Stimulated activated memory B cell treated with anti-CD40 and anti-IgM and Interleukin-4, amounts not matched to agents 10 μg/mL and 1 μg/mL and 100 μg/mL, for 72 hours (primary cell): ENCODE results near the gene TIMM17A.
A peak's percentile ranks its signal among the peaks of the same experiment; 100 is the strongest.

Experiments
- ATAC-seq: fragments of 150-1000 bp; cut with Tn5 transposase; 2 replicates; pipeline ENCODE4 v1.10.0; 2021
- H3K27ac Mint-ChIP-seq: one replicate; pipeline ENCODE4 v1.8.0; 2022; ENCODE audit warnings: mild to moderate bottlenecking, mixed read lengths
- H3K27me3 Mint-ChIP-seq: one replicate; pipeline ENCODE4 v1.8.0; 2022; ENCODE audit warnings: mixed read lengths
- H3K36me3 Mint-ChIP-seq: one replicate; pipeline ENCODE4 v1.8.0; 2022; ENCODE audit warnings: mixed read lengths
- H3K4me1 Mint-ChIP-seq: one replicate; pipeline ENCODE4 v1.8.0; 2022; ENCODE audit warnings: mixed read lengths
- H3K4me3 Mint-ChIP-seq: one replicate; pipeline ENCODE4 v1.8.0; 2022; ENCODE audit warnings: mild to moderate bottlenecking, moderate library complexity, mixed read lengths
- H3K9me3 Mint-ChIP-seq: one replicate; pipeline ENCODE4 v1.8.0; 2022; ENCODE audit warnings: mixed read lengths

Gene TIMM17A

GRCh38 chr1:201988601-201989000 is 33.3 kb downstream of the TIMM17A start:
- Mint-ChIP-seq H3K27me3 (no peaks in the 10 kb centered on the region), H3K27ac (no peak overlapping the region), H3K4me3 (no peak overlapping the region), H3K9me3 (no peaks in the 10 kb centered on the region), H3K36me3 (peaks cover 37% of the 10 kb centered on the region), H3K4me1 (peaks cover 11% of the 10 kb centered on the region)
- no peak for ATAC-seq

GRCh38 chr1:201989354-201990128 is 34.2 kb downstream of the TIMM17A start:
- peaks cover 47% of the 10 kb centered on the region for H3K36me3 Mint-ChIP-seq
- H3K4me3 Mint-ChIP-seq = no peak overlapping the region
- H3K4me1 Mint-ChIP-seq = peaks cover 3% of the 10 kb centered on the region
- no peaks in the 10 kb centered on the region for H3K9me3 Mint-ChIP-seq
- H3K27me3 Mint-ChIP-seq = no peaks in the 10 kb centered on the region
- ATAC-seq = no peak
- H3K27ac Mint-ChIP-seq = no peak overlapping the region

- no peak overlapping the region for H3K4me3 Mint-ChIP-seq
- no peak overlapping the region for H3K27ac Mint-ChIP-seq
- no peaks in the 10 kb centered on the region for H3K27me3 Mint-ChIP-seq
- no peaks in the 10 kb centered on the region for H3K4me1 Mint-ChIP-seq
- no peak for ATAC-seq
- H3K9me3 Mint-ChIP-seq = no peaks in the 10 kb centered on the region
- H3K36me3 Mint-ChIP-seq = peaks cover 51% of the 10 kb centered on the region
Measured at GRCh38 chr1:201990427-201990826, 35.1 kb downstream of the TIMM17A start.

GRCh38 chr1:201999625-202000238 is 44.4 kb downstream of the TIMM17A start:
- Mint-ChIP-seq H3K4me3 (no peak overlapping the region), H3K27me3 (no peaks in the 10 kb centered on the region), H3K4me1 (no peaks in the 10 kb centered on the region), H3K27ac (no peak overlapping the region), H3K9me3 (no peaks in the 10 kb centered on the region), H3K36me3 (peaks cover 77% of the 10 kb centered on the region)
- no peak for ATAC-seq

GRCh38 chr1:202002507-202002906 is 47.2 kb downstream of the TIMM17A start:
- Mint-ChIP-seq H3K36me3 (peaks cover 68% of the 10 kb centered on the region), H3K27ac (no peak overlapping the region), H3K9me3 (no peaks in the 10 kb centered on the region), H3K27me3 (no peaks in the 10 kb centered on the region), H3K4me1 (no peaks in the 10 kb centered on the region), H3K4me3 (no peak overlapping the region)
- ATAC-seq = no peak

GRCh38 chr1:202004711-202005110 is 49.4 kb downstream of the TIMM17A start:
- no peaks in the 10 kb centered on the region for H3K27me3 Mint-ChIP-seq
- H3K27ac Mint-ChIP-seq = no peak overlapping the region
- peaks cover 6% of the 10 kb centered on the region for H3K4me1 Mint-ChIP-seq
- peaks cover 60% of the 10 kb centered on the region for H3K36me3 Mint-ChIP-seq
- no peaks in the 10 kb centered on the region for H3K9me3 Mint-ChIP-seq
- H3K4me3 Mint-ChIP-seq = no peak overlapping the region
- ATAC-seq = no peak

- Mint-ChIP-seq H3K27me3 (no peaks in the 10 kb centered on the region), H3K4me1 (peaks cover 14% of the 10 kb centered on the region), H3K27ac (no peak overlapping the region), H3K36me3 (peaks cover 48% of the 10 kb centered on the region), H3K4me3 (no peak overlapping the region), H3K9me3 (no peaks in the 10 kb centered on the region)
- no peak for ATAC-seq
Measured at GRCh38 chr1:202005958-202006357, 50.7 kb downstream of the TIMM17A start.

GRCh38 chr1:202007304-202007703 is 52.0 kb downstream of the TIMM17A start:
- Mint-ChIP-seq H3K4me1 (peaks cover 14% of the 10 kb centered on the region), H3K4me3 (no peak overlapping the region), H3K27me3 (no peaks in the 10 kb centered on the region), H3K9me3 (no peaks in the 10 kb centered on the region), H3K27ac (no peak overlapping the region), H3K36me3 (peaks cover 36% of the 10 kb centered on the region)
- ATAC-seq = no peak

GRCh38 chr1:202007805-202008489 is 52.6 kb downstream of the TIMM17A start:
- no peak for ATAC-seq
- H3K4me1 Mint-ChIP-seq = peaks cover 14% of the 10 kb centered on the region
- no peak overlapping the region for H3K4me3 Mint-ChIP-seq
- no peaks in the 10 kb centered on the region for H3K27me3 Mint-ChIP-seq
- peaks cover 30% of the 10 kb centered on the region for H3K36me3 Mint-ChIP-seq
- no peaks in the 10 kb centered on the region for H3K9me3 Mint-ChIP-seq
- no peak overlapping the region for H3K27ac Mint-ChIP-seq

GRCh38 chr1:202009326-202010179 is 54.2 kb downstream of the TIMM17A start:
- Mint-ChIP-seq H3K4me3 (no peak overlapping the region), H3K9me3 (no peaks in the 10 kb centered on the region), H3K36me3 (peaks cover 14% of the 10 kb centered on the region), H3K27me3 (no peaks in the 10 kb centered on the region), H3K27ac (peak overlapping the region; percentile 1), H3K4me1 (peaks cover 14% of the 10 kb centered on the region)
- peak; percentile 60 for ATAC-seq

- peaks cover 14% of the 10 kb centered on the region for H3K4me1 Mint-ChIP-seq
- H3K9me3 Mint-ChIP-seq = no peaks in the 10 kb centered on the region
- H3K4me3 Mint-ChIP-seq = peak within 1 kb of the TSS; percentile 41
- H3K27ac Mint-ChIP-seq = peak within 1 kb of the TSS; percentile 1
- peak; percentile 71 for ATAC-seq
- no peaks in the 10 kb centered on the region for H3K27me3 Mint-ChIP-seq
- peaks cover 6% of the 10 kb centered on the region for H3K36me3 Mint-ChIP-seq
Measured at GRCh38 chr1:202010180-202011015, 55.1 kb downstream of the TIMM17A start, which contains the start of gene ELF3. Gene ELF3 (plus strand): TSS chr1:202010587. CDS start chr1:202011137, 550 bp downstream.

GRCh38 chr1:202011994-202012393 is 56.7 kb downstream of the TIMM17A start:
- no peaks in the 10 kb centered on the region for H3K9me3 Mint-ChIP-seq
- H3K36me3 Mint-ChIP-seq = no peaks in the 10 kb centered on the region
- H3K4me1 Mint-ChIP-seq = peaks cover 14% of the 10 kb centered on the region
- no peak for ATAC-seq
- no peak overlapping the region for H3K4me3 Mint-ChIP-seq
- no peak overlapping the region for H3K27ac Mint-ChIP-seq
- H3K27me3 Mint-ChIP-seq = peaks cover 4% of the 10 kb centered on the region

GRCh38 chr1:202012544-202013478 is 57.5 kb downstream of the TIMM17A start:
- ATAC-seq = no peak
- no peak overlapping the region for H3K27ac Mint-ChIP-seq
- no peak overlapping the region for H3K4me3 Mint-ChIP-seq
- H3K36me3 Mint-ChIP-seq = no peaks in the 10 kb centered on the region
- no peaks in the 10 kb centered on the region for H3K9me3 Mint-ChIP-seq
- H3K27me3 Mint-ChIP-seq = peaks cover 12% of the 10 kb centered on the region
- H3K4me1 Mint-ChIP-seq = peaks cover 14% of the 10 kb centered on the region
